ENCODE data around the gene PLEK.
"Not testable (repeated sequence)": the region's sequence is repeated elsewhere in the genome, so short reads cannot be mapped to it uniquely, and the experiment has no call there.

The PLEK gene

DNA sequence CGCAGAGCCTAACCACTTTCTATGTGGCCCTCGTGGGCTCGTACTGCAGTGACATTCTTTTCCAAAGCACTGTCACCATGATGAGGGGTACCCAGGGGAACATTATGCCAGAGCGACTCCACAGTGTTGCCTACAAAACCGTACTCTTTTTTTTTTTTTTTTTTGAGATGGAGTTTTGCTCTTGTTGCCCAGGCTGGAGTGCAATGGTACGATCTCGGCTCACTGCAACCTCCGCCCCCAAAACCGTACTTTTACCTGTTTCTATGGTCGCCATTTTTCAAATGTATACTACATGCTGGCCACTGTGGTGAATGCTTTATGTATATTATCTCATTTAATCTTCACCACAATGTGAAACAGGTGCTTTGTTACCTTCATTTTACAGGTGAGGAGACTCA lies 4.3 kb downstream of the PLEK start:
- 50 to 68% methylated on average over 3 of the region's 10 CpGs for WGBS, 2 experiments (ENCODE audit: insufficient coverage in 2 of 2)
- H3K9me3 ChIP-seq (ENCODE audit: control insufficient read depth, low read length): no peaks in the 10 kb centered on the region
- no peak overlapping the region for H3K27ac ChIP-seq (ENCODE audit: low read depth, low read length, severe bottlenecking)
- H3K4me1 ChIP-seq (ENCODE audit: control insufficient read depth, insufficient read depth, low read length, poor library complexity, severe bottlenecking): no peaks in the 10 kb centered on the region
- H3K36me3 ChIP-seq (ENCODE audit: control insufficient read depth, insufficient read depth, low read length): no peaks in the 10 kb centered on the region
- no peak overlapping the region for H3K4me3 ChIP-seq (ENCODE audit: extremely low read depth, insufficient read depth, low read length, poor library complexity, severe bottlenecking)

DNA sequence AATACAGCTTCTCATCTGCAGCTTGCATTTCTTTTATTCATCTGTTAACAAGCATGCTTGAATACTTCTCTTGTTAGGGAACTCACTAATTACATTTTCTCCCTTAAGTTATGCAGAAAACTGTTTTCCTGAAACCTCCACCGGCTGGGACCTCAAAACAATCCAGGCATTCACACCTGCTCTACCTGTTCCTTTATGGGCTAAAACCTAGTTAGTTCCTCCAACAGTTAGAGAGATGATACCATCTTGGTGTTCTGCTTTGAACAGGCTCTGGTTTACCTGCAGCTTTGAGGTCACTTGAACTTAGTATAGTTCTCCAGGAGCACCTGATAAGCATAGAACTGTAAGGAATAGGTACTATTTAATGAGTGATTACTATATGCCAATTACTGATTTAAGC lies 6.1 kb downstream of the PLEK start:
- H3K4me1 ChIP-seq (ENCODE audit: control insufficient read depth, insufficient read depth, low read length, poor library complexity, severe bottlenecking): no peaks in the 10 kb centered on the region
- H3K9me3 ChIP-seq (ENCODE audit: control insufficient read depth, low read length): no peaks in the 10 kb centered on the region
- H3K4me3 ChIP-seq (ENCODE audit: extremely low read depth, insufficient read depth, low read length, poor library complexity, severe bottlenecking): no peak overlapping the region
- H3K27ac ChIP-seq (ENCODE audit: low read depth, low read length, severe bottlenecking): no peak overlapping the region
- H3K36me3 ChIP-seq (ENCODE audit: control insufficient read depth, insufficient read depth, low read length): no peaks in the 10 kb centered on the region
- 71% methylated on average over 1 of the region's 1 CpG; no CpG with 5 or more reads in 1 of the 2 experiments for WGBS, 2 experiments (ENCODE audit: insufficient coverage in 2 of 2)

DNA sequence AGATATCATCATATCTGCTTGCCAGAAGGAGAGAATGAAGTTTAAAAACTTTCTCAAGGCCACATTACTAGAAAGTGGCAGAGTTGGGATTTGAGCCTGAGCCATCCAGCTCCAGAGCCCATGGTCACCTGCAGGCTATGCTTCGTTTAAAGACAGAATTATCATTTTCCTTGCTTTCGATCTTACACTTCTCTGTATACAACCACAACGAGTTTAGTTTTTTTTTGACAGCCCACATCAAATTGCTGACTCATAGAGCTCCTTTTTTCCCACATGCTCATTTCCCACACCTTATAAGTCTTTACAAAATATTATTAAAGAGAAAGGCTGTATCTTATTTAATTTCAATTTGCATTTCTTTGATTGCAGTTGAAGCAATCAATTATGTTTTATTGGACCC lies 6.5 kb downstream of the PLEK start:
- no peaks in the 10 kb centered on the region for H3K9me3 ChIP-seq (ENCODE audit: control insufficient read depth, low read length)
- whole genome bisulfite sequencing, 2 experiments (ENCODE audit: insufficient coverage in 2 of 2): 87 to 89% methylated on average over 3 of the region's 3 CpGs
- no peaks in the 10 kb centered on the region for H3K36me3 ChIP-seq (ENCODE audit: control insufficient read depth, insufficient read depth, low read length)
- H3K4me3 ChIP-seq (ENCODE audit: extremely low read depth, insufficient read depth, low read length, poor library complexity, severe bottlenecking): no peak overlapping the region
- no peak overlapping the region for H3K27ac ChIP-seq (ENCODE audit: low read depth, low read length, severe bottlenecking)
- no peaks in the 10 kb centered on the region for H3K4me1 ChIP-seq (ENCODE audit: control insufficient read depth, insufficient read depth, low read length, poor library complexity, severe bottlenecking)

DNA sequence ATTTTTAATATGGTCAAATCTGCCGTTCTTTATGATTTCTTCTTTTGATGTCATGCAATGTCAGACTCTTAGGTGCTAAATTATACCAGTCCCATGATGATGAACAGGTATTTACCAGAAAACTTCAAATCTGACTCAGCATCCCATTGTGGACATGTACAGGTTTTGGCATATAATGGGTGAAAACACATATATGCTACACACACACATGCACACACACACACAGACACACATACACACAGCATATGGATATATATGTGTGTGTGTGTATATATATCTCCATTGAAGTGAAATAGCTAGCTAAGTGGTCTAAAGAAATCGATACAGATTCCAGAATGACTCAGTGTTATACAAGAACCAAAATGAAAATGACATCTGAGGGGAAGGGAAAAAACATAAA lies 7.4 kb downstream of the PLEK start:
- Histone ChIP-seq H3K4me1 (ENCODE audit: control insufficient read depth, insufficient read depth, low read length, poor library complexity, severe bottlenecking) (no peaks in the 10 kb centered on the region), H3K36me3 (ENCODE audit: control insufficient read depth, insufficient read depth, low read length) (no peaks in the 10 kb centered on the region)
- WGBS, 2 experiments (ENCODE audit: insufficient coverage in 2 of 2): 94% methylated on average over 2 of the region's 2 CpGs; no CpG with 5 or more reads in 1 of the 2 experiments

DNA sequence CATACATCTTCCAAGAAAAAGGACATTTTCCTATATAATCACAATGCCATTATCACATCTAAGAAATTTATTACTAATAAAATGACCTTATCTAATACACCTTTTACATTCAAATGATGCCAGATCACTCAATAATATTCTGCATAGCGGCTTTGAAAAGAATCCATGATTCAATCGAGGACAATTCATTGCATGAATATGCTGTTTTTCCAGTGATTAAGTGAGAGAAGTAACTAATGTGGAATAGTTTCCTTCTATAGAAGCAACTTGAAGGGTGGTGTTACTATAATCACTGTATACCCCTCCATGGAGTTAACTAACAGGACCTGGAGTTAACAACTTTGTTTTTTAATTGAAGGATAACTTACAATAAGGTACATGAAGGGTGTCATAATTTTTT lies 9.1 kb downstream of the PLEK start:
- no peaks in the 10 kb centered on the region for H3K9me3 ChIP-seq (ENCODE audit: control insufficient read depth, low read length)
- no peak overlapping the region for H3K4me3 ChIP-seq (ENCODE audit: extremely low read depth, insufficient read depth, low read length, poor library complexity, severe bottlenecking)
- H3K27ac ChIP-seq (ENCODE audit: low read depth, low read length, severe bottlenecking): no peak overlapping the region
- H3K36me3 ChIP-seq (ENCODE audit: control insufficient read depth, insufficient read depth, low read length): no peaks in the 10 kb centered on the region
- no peaks in the 10 kb centered on the region for H3K4me1 ChIP-seq (ENCODE audit: control insufficient read depth, insufficient read depth, low read length, poor library complexity, severe bottlenecking)
- WGBS, 2 experiments (ENCODE audit: insufficient coverage in 2 of 2): 80% methylated on average over 1 of the region's 2 CpGs; no CpG with 5 or more reads in 1 of the 2 experiments

More for the DNA sequence above, 7.4 kb downstream of the PLEK start:
- no peaks in the 10 kb centered on the region for H3K9me3 ChIP-seq (ENCODE audit: control insufficient read depth, low read length)
- no peak overlapping the region for H3K4me3 ChIP-seq (ENCODE audit: extremely low read depth, insufficient read depth, low read length, poor library complexity, severe bottlenecking)
- no peak overlapping the region for H3K27ac ChIP-seq (ENCODE audit: low read depth, low read length, severe bottlenecking)

DNA sequence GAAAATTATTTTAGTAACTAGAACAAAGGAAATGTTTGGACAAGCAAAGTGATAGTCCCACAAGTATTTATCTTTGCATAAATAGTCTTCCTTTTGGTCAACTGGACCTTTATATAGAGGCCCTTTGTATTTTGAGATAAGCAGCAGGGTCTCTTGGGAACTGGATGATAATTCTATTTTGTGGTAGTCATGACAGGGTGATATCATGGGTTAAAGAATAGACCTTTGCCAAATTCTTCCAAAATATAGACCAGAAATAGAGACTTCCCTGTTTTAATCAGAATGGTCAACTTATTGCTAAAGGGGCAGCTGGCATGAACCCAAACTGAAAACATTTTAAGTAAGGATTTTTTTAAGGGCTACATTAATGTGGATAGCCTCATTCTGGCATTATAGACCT lies 10.5 kb downstream of the PLEK start:
- no peak overlapping the region for H3K4me3 ChIP-seq (ENCODE audit: extremely low read depth, insufficient read depth, low read length, poor library complexity, severe bottlenecking)
- no peak overlapping the region for H3K27ac ChIP-seq (ENCODE audit: low read depth, low read length, severe bottlenecking)
- no peaks in the 10 kb centered on the region for H3K36me3 ChIP-seq (ENCODE audit: control insufficient read depth, insufficient read depth, low read length)
- H3K9me3 ChIP-seq (ENCODE audit: control insufficient read depth, low read length): no peaks in the 10 kb centered on the region
- no peaks in the 10 kb centered on the region for H3K4me1 ChIP-seq (ENCODE audit: control insufficient read depth, insufficient read depth, low read length, poor library complexity, severe bottlenecking)

DNA sequence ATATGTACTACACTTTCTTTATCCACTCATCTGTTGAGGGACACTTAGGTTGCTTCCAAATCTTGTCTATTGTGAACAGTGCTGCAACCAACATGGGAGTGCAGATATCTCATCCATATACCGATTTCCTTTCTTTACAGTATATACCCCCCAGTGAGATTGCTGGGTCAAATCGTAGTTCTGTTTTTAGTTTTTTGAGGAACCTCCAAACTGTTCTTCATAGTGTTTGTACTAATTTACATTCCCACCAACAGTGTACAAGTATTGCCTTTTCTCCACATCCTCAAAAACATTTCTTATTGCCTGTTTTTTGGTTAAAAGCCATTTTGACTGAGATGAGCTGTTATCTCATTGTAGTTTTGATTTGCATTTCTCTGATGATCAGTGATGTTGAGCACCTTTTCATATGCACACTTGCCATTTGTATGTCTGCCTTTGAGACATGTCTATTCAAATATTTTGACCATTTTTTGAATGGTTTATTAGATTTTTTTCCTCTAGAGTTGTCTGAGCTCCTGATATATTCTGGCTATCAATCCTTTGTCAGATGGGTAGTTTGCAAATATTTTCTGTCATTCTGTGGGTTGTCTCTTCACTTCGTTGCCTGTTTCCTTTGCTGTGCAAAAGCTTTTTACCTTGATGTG lies 12.2 kb downstream of the PLEK start:
- Histone ChIP-seq H3K27ac (ENCODE audit: low read depth, low read length, severe bottlenecking) (no peak overlapping the region), H3K9me3 (ENCODE audit: control insufficient read depth, low read length) (no peaks in the 10 kb centered on the region), H3K4me3 (ENCODE audit: extremely low read depth, insufficient read depth, low read length, poor library complexity, severe bottlenecking) (no peak overlapping the region), H3K36me3 (ENCODE audit: control insufficient read depth, insufficient read depth, low read length) (no peaks in the 10 kb centered on the region), H3K4me1 (ENCODE audit: control insufficient read depth, insufficient read depth, low read length, poor library complexity, severe bottlenecking) (no peaks in the 10 kb centered on the region)
- 71 to 80% methylated on average over 1 of the region's 3 CpGs for WGBS, 2 experiments (ENCODE audit: insufficient coverage in 2 of 2)

DNA sequence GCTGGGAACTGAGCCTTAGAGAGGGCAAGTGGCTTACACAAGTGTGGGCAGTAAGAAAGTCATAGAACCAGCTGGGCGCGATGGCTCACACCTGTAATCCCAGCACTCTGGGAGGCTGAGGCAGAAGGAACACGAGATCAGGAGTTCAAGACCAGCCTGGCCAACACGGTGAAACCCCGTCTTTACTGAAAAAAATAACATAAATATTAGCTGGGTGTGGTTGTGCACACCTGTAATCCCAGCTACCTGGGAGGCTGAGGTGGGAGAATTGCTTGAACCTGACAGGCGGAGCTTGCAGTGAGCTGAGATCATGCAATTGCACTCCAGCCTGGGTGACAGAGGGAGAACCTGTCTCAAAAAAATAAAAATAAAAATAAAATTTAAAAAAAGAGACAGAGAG lies 13.7 kb downstream of the PLEK start:
- H3K27ac ChIP-seq (ENCODE audit: low read depth, low read length, severe bottlenecking); H3K4me3 ChIP-seq (ENCODE audit: extremely low read depth, insufficient read depth, low read length, poor library complexity, severe bottlenecking); H3K4me1 ChIP-seq (ENCODE audit: control insufficient read depth, insufficient read depth, low read length, poor library complexity, severe bottlenecking); H3K9me3 ChIP-seq (ENCODE audit: control insufficient read depth, low read length); H3K36me3 ChIP-seq (ENCODE audit: control insufficient read depth, insufficient read depth, low read length): not testable (repeated sequence)
- WGBS, 2 experiments (ENCODE audit: insufficient coverage in 2 of 2): 72 to 89% methylated on average over 3 of the region's 6 CpGs

DNA sequence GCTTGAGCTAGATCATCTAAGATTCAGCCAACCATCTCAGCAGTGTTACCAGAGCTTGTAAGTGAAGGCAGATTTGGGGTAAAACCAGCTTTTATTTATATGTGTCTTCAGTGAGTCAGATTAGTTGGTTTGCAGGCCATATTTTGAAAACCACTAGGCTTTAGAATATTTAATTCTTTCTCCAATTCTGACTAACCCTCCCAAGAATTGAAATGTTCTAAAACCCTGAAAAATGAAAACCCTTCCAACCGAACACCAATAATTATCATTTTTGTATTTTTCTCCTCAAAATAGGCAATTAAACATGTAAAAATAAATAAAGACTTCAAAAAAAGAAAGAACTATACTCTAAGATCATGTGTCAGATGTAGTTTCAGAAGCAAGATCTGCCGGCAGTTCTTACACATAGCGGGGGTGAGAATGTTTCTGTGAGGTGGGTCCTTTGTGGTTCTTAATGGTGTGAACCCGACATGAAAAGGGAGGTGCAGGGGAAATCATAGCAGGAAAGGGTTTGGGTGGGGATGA lies 14.2 kb downstream of the PLEK start:
- 90% methylated on average over 2 of the region's 4 CpGs; no CpG with 5 or more reads in 1 of the 2 experiments for WGBS, 2 experiments (ENCODE audit: insufficient coverage in 2 of 2)
- no peaks in the 10 kb centered on the region for H3K36me3 ChIP-seq (ENCODE audit: control insufficient read depth, insufficient read depth, low read length)

DNA sequence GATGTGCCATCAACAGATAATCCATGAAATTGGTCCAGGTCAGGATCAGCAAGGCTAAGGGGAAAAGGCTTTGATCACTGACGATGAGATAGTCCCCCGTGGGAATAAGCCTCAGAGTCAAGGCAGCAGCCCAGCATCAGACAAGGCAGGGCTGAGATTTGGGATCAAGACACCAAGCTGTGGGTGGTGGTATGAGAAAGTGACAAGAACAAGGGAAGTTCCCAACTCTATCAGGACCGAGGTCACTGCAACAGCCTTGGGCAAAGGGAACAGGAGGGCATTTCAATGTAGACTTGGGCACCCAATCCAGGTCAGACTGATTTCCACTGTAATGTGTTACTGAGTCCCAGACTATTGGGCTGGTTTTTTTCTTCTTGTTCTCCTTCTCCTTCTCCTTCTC lies 18.7 kb downstream of the PLEK start:
- 74 to 90% methylated on average over 3 of the region's 3 CpGs for WGBS, 2 experiments (ENCODE audit: insufficient coverage in 2 of 2)
- Histone ChIP-seq H3K36me3 (ENCODE audit: control insufficient read depth, insufficient read depth, low read length) (no peaks in the 10 kb centered on the region), H3K9me3 (ENCODE audit: control insufficient read depth, low read length) (no peaks in the 10 kb centered on the region), H3K4me3 (ENCODE audit: extremely low read depth, insufficient read depth, low read length, poor library complexity, severe bottlenecking) (no peak overlapping the region), H3K4me1 (ENCODE audit: control insufficient read depth, insufficient read depth, low read length, poor library complexity, severe bottlenecking) (no peaks in the 10 kb centered on the region), H3K27ac (ENCODE audit: low read depth, low read length, severe bottlenecking) (no peak overlapping the region)

More for the DNA sequence above, 14.2 kb downstream of the PLEK start:
- Histone ChIP-seq H3K27ac (ENCODE audit: low read depth, low read length, severe bottlenecking) (no peak overlapping the region), H3K4me3 (ENCODE audit: extremely low read depth, insufficient read depth, low read length, poor library complexity, severe bottlenecking) (no peak overlapping the region), H3K9me3 (ENCODE audit: control insufficient read depth, low read length) (no peaks in the 10 kb centered on the region), H3K4me1 (ENCODE audit: control insufficient read depth, insufficient read depth, low read length, poor library complexity, severe bottlenecking) (no peaks in the 10 kb centered on the region)

DNA sequence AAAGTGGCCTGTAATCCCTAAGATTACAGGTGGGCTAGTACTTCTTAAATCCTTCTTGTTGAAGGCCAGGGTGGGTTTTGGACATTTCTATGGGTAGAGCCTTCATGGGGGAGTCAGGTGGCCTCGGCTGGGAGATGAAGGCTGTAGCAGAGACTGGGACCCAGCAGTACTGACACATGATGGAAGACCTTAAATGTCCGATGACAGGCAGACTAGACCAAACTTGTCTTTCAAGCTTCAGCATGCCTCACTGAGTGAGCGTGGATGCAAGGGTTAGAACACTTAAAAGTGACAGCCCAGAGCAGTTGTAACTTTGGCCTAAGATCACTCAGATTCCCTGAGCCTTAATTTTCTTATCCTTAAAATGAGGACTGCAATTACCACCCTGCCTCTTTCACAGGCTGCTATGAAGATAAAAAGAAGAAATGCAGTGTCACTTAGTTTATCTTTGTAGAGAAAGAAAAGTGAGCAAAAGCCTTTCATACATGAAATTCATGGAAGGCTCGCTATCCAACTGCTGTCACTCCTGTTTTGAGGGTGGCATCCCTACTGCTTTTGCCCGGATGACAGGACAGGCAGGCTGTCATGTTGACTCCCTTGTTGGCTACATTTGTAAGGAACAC lies 19.5 kb downstream of the PLEK start:
- H3K9me3 ChIP-seq (ENCODE audit: control insufficient read depth, low read length): no peaks in the 10 kb centered on the region
- H3K4me1 ChIP-seq (ENCODE audit: control insufficient read depth, insufficient read depth, low read length, poor library complexity, severe bottlenecking): no peaks in the 10 kb centered on the region
- no peaks in the 10 kb centered on the region for H3K36me3 ChIP-seq (ENCODE audit: control insufficient read depth, insufficient read depth, low read length)
- no peak overlapping the region for H3K27ac ChIP-seq (ENCODE audit: low read depth, low read length, severe bottlenecking)
- H3K4me3 ChIP-seq (ENCODE audit: extremely low read depth, insufficient read depth, low read length, poor library complexity, severe bottlenecking): no peak overlapping the region
- WGBS, 2 experiments (ENCODE audit: insufficient coverage in 2 of 2): 66 to 67% methylated on average over 4 to 5 of the region's 5 CpGs

Data from mesodermal cell (in vitro differentiated cells).